Measurements from ENCODE around the gene DPP10.

DNA sequence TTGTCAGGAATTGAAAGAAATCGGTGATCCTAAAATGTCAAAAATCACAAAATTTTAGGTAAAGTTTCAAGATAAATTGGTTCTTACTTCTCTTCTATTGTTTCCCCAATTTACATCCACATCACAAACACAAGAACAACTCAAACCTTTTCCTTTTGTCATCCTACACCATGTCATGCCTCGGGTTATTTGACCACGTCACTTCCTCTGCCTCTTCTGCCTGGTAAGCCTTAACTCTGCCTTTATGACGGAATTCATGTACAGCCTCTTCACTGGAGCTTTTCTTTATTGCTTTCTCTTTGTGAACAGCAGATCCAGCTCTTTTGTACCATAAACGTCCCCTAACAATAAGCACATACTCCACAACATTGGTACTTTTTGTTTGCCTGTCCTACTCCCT, 258.0 kb downstream of the DPP10 start:
- TF ChIP-seq, protein P1, sequence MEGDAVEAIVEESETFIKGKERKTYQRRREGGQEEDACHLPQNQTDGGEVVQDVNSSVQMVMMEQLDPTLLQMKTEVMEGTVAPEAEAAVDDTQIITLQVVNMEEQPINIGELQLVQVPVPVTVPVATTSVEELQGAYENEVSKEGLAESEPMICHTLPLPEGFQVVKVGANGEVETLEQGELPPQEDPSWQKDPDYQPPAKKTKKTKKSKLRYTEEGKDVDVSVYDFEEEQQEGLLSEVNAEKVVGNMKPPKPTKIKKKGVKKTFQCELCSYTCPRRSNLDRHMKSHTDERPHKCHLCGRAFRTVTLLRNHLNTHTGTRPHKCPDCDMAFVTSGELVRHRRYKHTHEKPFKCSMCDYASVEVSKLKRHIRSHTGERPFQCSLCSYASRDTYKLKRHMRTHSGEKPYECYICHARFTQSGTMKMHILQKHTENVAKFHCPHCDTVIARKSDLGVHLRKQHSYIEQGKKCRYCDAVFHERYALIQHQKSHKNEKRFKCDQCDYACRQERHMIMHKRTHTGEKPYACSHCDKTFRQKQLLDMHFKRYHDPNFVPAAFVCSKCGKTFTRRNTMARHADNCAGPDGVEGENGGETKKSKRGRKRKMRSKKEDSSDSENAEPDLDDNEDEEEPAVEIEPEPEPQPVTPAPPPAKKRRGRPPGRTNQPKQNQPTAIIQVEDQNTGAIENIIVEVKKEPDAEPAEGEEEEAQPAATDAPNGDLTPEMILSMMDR (IDR thresholded peaks at IDR 0.05; ENCODE audit: insufficient read depth, low read depth, low read length) = no peak
- no peak for TF ChIP-seq EZH2 (IDR thresholded peaks at IDR 0.05; ENCODE audit: insufficient read depth, low read length)
